Neural progenitor cell (in vitro differentiated cells): ENCODE results near the gene ZNF564.
A peak's percentile ranks its signal among the peaks of the same experiment; 100 is the strongest.

Experiments
- EZH2 ChIP-seq: fragments of 200-600 bp; sonication (generic); IDR thresholded peaks from 2 replicates; pipeline ENCODE4 v1.6.1; 2017; ENCODE audit warnings: antibody characterized with exemption, mild to moderate bottlenecking, moderate library complexity
- TF ChIP-seq, protein P1 (sequence below): fragments of 200-600 bp; sonication (generic); IDR thresholded peaks from 2 replicates; pipeline ENCODE4 v1.5.1; 2017; ENCODE audit warnings: antibody characterized with exemption, mild to moderate bottlenecking

DNA sequence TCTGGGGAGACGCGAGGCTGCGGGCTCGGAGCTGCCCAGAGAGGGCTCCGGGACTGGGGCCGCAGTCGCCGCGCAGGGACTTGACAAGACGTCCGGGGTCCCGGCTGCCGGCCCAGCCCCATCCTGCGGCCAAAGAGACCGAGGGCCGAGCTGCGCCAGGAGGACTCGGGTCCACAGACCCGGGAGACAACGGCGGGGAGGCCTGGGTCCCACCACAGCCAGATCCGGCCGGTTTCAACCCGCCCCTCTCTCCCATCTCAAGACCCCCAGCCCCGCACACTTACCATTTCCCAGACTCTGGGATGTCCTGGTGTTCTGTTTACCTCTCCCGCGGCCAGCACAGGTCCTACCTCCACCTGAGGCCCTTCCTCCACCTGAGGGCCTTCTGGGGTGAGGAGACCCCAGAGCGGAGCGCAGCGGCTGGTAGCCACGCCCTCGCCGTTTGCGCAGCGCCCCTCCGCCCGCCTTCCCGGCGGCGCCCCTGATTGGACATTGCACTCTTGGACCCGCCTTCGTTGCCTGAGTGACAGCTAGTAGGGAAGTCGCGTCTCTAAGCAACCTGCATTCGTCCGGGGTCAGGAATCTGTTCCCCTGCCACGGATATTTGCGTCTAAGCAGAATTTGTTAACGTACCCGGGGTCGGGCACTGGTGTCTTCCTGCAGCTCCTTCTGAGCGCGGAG lies 66.8 kb downstream of the ZNF564 start, which contains the start of gene ZNF709:
- TF ChIP-seq, protein P1, sequence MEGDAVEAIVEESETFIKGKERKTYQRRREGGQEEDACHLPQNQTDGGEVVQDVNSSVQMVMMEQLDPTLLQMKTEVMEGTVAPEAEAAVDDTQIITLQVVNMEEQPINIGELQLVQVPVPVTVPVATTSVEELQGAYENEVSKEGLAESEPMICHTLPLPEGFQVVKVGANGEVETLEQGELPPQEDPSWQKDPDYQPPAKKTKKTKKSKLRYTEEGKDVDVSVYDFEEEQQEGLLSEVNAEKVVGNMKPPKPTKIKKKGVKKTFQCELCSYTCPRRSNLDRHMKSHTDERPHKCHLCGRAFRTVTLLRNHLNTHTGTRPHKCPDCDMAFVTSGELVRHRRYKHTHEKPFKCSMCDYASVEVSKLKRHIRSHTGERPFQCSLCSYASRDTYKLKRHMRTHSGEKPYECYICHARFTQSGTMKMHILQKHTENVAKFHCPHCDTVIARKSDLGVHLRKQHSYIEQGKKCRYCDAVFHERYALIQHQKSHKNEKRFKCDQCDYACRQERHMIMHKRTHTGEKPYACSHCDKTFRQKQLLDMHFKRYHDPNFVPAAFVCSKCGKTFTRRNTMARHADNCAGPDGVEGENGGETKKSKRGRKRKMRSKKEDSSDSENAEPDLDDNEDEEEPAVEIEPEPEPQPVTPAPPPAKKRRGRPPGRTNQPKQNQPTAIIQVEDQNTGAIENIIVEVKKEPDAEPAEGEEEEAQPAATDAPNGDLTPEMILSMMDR: no peak
- peak; percentile 22 for TF ChIP-seq EZH2
